Measurements from ENCODE around the gene FCHO1. TPM values are rescaled to one million over a fixed set of nuclear protein-coding genes. Genes with fewer than 3 reads are reported as not detected.

FCHO1 gene
- total RNA-seq, 1 experiment from 2014 or later: 0.39 TPM

GRCh38 chr19:17743874-17744580 lies 7.2 kb upstream of the FCHO1 start:
- Histone ChIP-seq H3K4me3 (ENCODE audit: low read depth, low read length) (no peak overlapping the region), H3K4me1 (no peaks in the 10 kb centered on the region), H3K36me3 (ENCODE audit: control insufficient read depth, insufficient read depth, low read length) (no peaks in the 10 kb centered on the region), H3K9me3 (no peaks in the 10 kb centered on the region), H3K27me3 (replicated peaks; ENCODE audit: control insufficient read depth, insufficient read depth, low read length) (no peaks in the 10 kb centered on the region)
- TF ChIP-seq CTCF (IDR thresholded peaks at IDR 0.05; ENCODE audit: insufficient read depth in 1 of 2, low read depth in 1 of 2, low read length in 1 of 2, severe bottlenecking in 1 of 2, unreplicated experiment in 1 of 2): no peak
- intact Hi-C loops (cut with micrococcal nuclease; ENCODE audit: unreplicated experiment): no loop called here
- Mint-ChIP-seq H3K36me3 (ENCODE audit: insufficient read depth, unreplicated experiment) (peaks cover 8% of the 10 kb centered on the region), H3K9me3 (ENCODE audit: unreplicated experiment) (no peaks in the 10 kb centered on the region), H3K4me3 (ENCODE audit: unreplicated experiment) (no peak overlapping the region), H3K27me3 (ENCODE audit: insufficient read depth, unreplicated experiment) (no peaks in the 10 kb centered on the region), H3K27ac (ENCODE audit: unreplicated experiment) (no peak overlapping the region), H3K4me1 (ENCODE audit: low read depth, unreplicated experiment) (no peaks in the 10 kb centered on the region)
- ChIA-PET POLR2A (interaction anchor here (0.6 kb wide), 1 partner anchor 24 kb away, joined by 3 read pairs; no protein-coding TSS in a partner anchor), CTCF (no interaction called here)
- BruUV-seq (replicated peaks): no TSS peak
- no peak for DNase-seq

GRCh38 chr19:17747205-17748098 lies 3.8 kb upstream of the FCHO1 start:
- Histone ChIP-seq H3K4me1 (no peaks in the 10 kb centered on the region), H3K4me3 (ENCODE audit: low read depth, low read length) (peak overlapping the region; percentile 53), H3K27me3 (replicated peaks; ENCODE audit: control insufficient read depth, insufficient read depth, low read length) (no peaks in the 10 kb centered on the region), H3K36me3 (ENCODE audit: control insufficient read depth, insufficient read depth, low read length) (no peaks in the 10 kb centered on the region), H3K9me3 (no peaks in the 10 kb centered on the region)
- peak; percentile 93 to 94 for DNase-seq
- no peaks in the 10 kb centered on the region for H3K9me3 Mint-ChIP-seq (ENCODE audit: unreplicated experiment)
- ChIA-PET POLR2A (interaction anchor here (1.0 kb wide), 1 partner anchor 112 kb away, joined by 3 read pairs; the partner anchor contains the start of gene RPL18A), CTCF (interaction anchor here (0.6 kb wide), 1 partner anchor 19 kb away, joined by 5 read pairs; no protein-coding TSS in a partner anchor)
- H3K4me1 Mint-ChIP-seq (ENCODE audit: low read depth, unreplicated experiment): no peaks in the 10 kb centered on the region
- H3K36me3 Mint-ChIP-seq (ENCODE audit: insufficient read depth, unreplicated experiment): no peaks in the 10 kb centered on the region
- no peak for TF ChIP-seq CTCF (IDR thresholded peaks at IDR 0.05; ENCODE audit: insufficient read depth in 1 of 2, low read depth in 1 of 2, low read length in 1 of 2, severe bottlenecking in 1 of 2, unreplicated experiment in 1 of 2)
- no peaks in the 10 kb centered on the region for H3K27me3 Mint-ChIP-seq (ENCODE audit: insufficient read depth, unreplicated experiment)
- intact Hi-C loops (cut with micrococcal nuclease; ENCODE audit: unreplicated experiment): no loop called here
- no TSS peak for BruUV-seq (replicated peaks)
- H3K4me3 Mint-ChIP-seq (ENCODE audit: unreplicated experiment): peak overlapping the region; percentile 46
- no peak overlapping the region for H3K27ac Mint-ChIP-seq (ENCODE audit: unreplicated experiment)

GRCh38 chr19:17748884-17749638 lies 2.2 kb upstream of the FCHO1 start:
- no peaks in the 10 kb centered on the region for H3K27me3 Mint-ChIP-seq (ENCODE audit: insufficient read depth, unreplicated experiment)
- no peak overlapping the region for H3K4me3 ChIP-seq (ENCODE audit: low read depth, low read length)
- H3K27me3 ChIP-seq (replicated peaks; ENCODE audit: control insufficient read depth, insufficient read depth, low read length): no peaks in the 10 kb centered on the region
- no peak overlapping the region for H3K27ac Mint-ChIP-seq (ENCODE audit: unreplicated experiment)
- POLR2A ChIA-PET: no interaction called here
- H3K36me3 Mint-ChIP-seq (ENCODE audit: insufficient read depth, unreplicated experiment): no peaks in the 10 kb centered on the region
- no peaks in the 10 kb centered on the region for H3K4me1 Mint-ChIP-seq (ENCODE audit: low read depth, unreplicated experiment)
- DNase-seq: no peak
- no peaks in the 10 kb centered on the region for H3K4me1 ChIP-seq
- H3K9me3 Mint-ChIP-seq (ENCODE audit: unreplicated experiment): no peaks in the 10 kb centered on the region
- H3K36me3 ChIP-seq (ENCODE audit: control insufficient read depth, insufficient read depth, low read length): no peaks in the 10 kb centered on the region
- intact Hi-C loops (cut with micrococcal nuclease; ENCODE audit: unreplicated experiment): no loop called here
- no peak overlapping the region for H3K4me3 Mint-ChIP-seq (ENCODE audit: unreplicated experiment)
- H3K9me3 ChIP-seq: no peaks in the 10 kb centered on the region
- no peak for TF ChIP-seq CTCF (IDR thresholded peaks at IDR 0.05; ENCODE audit: insufficient read depth in 1 of 2, low read depth in 1 of 2, low read length in 1 of 2, severe bottlenecking in 1 of 2, unreplicated experiment in 1 of 2)
- CTCF ChIA-PET: no interaction called here
- BruUV-seq (replicated peaks): no TSS peak

Data from Caco-2 (cell line).